Calu3 (cell line): ENCODE results near the gene HKDC1. TPM values are rescaled to one million over a fixed set of nuclear protein-coding genes. Genes with fewer than 3 reads are reported as not detected.

Source experiments
- BruUV-seq: library from RNA; stranded (reverse); fragments of 400-500 nt; replicated peaks from 2 replicates; lab custom pipeline; 2021; lab: Mats Ljungman, UMichigan
- CTCF ChIA-PET: fragments of 300-600 bp; sonication (Branson Sonifier 250); formaldehyde crosslinking; loops from one replicate; lab custom pipeline; 2022; ENCODE audit warnings: antibody characterized with exemption; lab: Charles Lee
- DNase-seq: peaks from one replicate; pipeline ENCODE4 v3.0.0; 2022
- H3K27ac Mint-ChIP-seq: one replicate; pipeline ENCODE4 v1.8.0; 2022; ENCODE audit warnings: mixed read lengths; ENCODE audit not compliant: unreplicated experiment
- H3K27me3 Mint-ChIP-seq: one replicate; pipeline ENCODE4 v1.8.0; 2022; ENCODE audit warnings: mixed read lengths; ENCODE audit not compliant: unreplicated experiment
- H3K36me3 Mint-ChIP-seq: one replicate; pipeline ENCODE4 v1.8.0; 2022; ENCODE audit warnings: mild to moderate bottlenecking, moderate library complexity, mixed read lengths; ENCODE audit not compliant: insufficient read depth, unreplicated experiment
- H3K4me1 Mint-ChIP-seq: one replicate; pipeline ENCODE4 v1.8.0; 2022; ENCODE audit warnings: mild to moderate bottlenecking, low read depth, mixed read lengths; ENCODE audit not compliant: unreplicated experiment
- H3K4me3 Mint-ChIP-seq: one replicate; pipeline ENCODE4 v1.8.0; 2022; ENCODE audit warnings: mild to moderate bottlenecking, low read depth, moderate library complexity, mixed read lengths; ENCODE audit not compliant: unreplicated experiment
- H3K9me3 Mint-ChIP-seq: one replicate; pipeline ENCODE4 v1.8.0; 2022; ENCODE audit warnings: low read depth, mixed read lengths; ENCODE audit not compliant: unreplicated experiment
- intact Hi-C: fragments of 100-400 bp; cut with micrococcal nuclease; formaldehyde crosslinking; loops from one replicate; pipeline ENCODE4 v1.10.0; 2022; ENCODE audit not compliant: unreplicated experiment
- total RNA-seq: library from RNA; stranded (reverse); gene quantifications from 2 replicates; pipeline ENCODE4 v1.2.3, GENCODE V29; 2022
- TF ChIP-seq, protein P1 (sequence below): fragments of 200-600 bp; IDR thresholded peaks from one replicate; pipeline ENCODE4 v1.8.0; 2022; ENCODE audit warnings: antibody characterized with exemption; ENCODE audit not compliant: unreplicated experiment

The HKDC1 gene
- total RNA-seq, 1 experiment from 2014 or later = 112 TPM

DNA sequence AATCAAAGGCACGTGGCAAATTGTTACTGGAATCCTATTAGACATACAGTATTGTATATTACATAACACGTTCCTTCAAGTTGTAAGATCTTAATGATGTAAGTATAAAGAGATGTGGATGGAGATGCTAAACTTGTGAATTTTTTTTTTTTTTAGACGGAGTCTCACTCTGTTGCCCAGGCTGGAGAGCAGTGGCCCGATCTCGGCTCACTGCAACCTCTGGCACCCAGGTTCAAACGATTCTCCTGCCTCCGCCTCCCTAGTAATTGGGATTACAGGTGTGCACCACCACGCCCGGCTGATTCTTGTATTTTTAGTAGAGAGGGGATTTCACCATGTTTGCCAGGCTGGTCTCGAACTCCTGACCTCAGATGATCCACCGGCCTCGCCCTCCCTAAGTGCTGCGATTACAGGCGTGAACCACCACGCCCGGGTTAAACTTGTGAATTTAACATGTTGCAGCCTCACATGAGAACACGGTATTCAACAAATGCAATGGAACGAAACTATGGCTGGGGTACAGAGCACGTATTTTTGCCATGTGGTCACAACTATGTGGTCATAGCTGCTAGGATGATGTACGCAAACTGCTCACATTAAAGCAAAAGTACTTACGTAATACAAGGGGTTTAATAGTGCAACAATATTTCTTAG lies 40.9 kb upstream of the HKDC1 start:
- H3K4me1 Mint-ChIP-seq = peaks cover 32% of the 10 kb centered on the region
- TF ChIP-seq, protein P1, sequence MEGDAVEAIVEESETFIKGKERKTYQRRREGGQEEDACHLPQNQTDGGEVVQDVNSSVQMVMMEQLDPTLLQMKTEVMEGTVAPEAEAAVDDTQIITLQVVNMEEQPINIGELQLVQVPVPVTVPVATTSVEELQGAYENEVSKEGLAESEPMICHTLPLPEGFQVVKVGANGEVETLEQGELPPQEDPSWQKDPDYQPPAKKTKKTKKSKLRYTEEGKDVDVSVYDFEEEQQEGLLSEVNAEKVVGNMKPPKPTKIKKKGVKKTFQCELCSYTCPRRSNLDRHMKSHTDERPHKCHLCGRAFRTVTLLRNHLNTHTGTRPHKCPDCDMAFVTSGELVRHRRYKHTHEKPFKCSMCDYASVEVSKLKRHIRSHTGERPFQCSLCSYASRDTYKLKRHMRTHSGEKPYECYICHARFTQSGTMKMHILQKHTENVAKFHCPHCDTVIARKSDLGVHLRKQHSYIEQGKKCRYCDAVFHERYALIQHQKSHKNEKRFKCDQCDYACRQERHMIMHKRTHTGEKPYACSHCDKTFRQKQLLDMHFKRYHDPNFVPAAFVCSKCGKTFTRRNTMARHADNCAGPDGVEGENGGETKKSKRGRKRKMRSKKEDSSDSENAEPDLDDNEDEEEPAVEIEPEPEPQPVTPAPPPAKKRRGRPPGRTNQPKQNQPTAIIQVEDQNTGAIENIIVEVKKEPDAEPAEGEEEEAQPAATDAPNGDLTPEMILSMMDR = no peak
- CTCF ChIA-PET = interaction anchor here (0.9 kb wide), 1 partner anchor 63 kb away, joined by 11 read pairs; no protein-coding TSS in a partner anchor
- intact Hi-C loops = no loop called here
- H3K9me3 Mint-ChIP-seq = no peaks in the 10 kb centered on the region
- no peaks in the 10 kb centered on the region for H3K27me3 Mint-ChIP-seq
- peak overlapping the region; percentile 100 for H3K27ac Mint-ChIP-seq
- BruUV-seq = TSS peak; percentile 88
- peak overlapping the region; percentile 99 for H3K4me3 Mint-ChIP-seq
- peak; percentile 29 for DNase-seq
- H3K36me3 Mint-ChIP-seq = peaks cover 25% of the 10 kb centered on the region

DNA sequence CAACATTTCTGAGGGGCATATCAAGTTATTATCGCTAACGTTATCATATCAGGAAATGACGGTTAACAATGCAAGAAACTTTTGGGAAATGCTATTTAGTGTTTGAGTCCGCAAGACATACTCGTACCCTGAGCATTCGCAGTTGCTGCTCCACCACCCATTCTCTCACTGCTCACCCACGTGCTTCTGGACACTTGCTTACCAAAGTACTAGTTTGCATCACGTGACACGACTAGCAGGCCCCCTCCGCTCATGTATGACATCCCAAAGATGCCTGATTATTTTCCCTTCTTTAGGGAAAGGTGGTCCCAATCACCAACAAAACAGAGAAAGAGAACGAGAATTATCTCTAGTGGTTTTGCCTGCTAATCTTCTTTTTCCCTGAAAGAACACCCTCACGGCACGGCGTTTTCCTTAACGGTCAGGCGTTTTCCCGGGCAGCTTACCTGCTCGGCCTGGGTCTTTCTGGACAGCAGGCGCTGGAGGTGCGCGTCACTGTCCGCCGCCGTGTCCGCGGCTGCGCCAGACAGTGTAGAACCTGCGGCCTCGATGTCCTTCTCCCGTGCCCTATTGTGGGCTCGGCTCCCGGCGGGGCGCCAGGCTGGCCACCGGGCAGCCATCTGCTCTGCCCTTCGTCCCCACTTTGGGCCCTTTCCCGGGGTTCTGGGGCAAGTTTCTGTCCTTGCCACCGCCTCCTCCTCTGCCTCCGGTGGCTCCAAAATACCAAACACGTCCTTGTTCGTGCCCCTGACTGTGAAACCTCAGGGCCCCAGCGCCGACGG lies 40.2 kb upstream of the HKDC1 start, which contains the start of gene SUPV3L1:
Gene SUPV3L1 (plus strand): TSS at position 492 of the 782 bp plus-strand sequence. CDS start 58 bp downstream, at position 550.
- no peaks in the 10 kb centered on the region for H3K9me3 Mint-ChIP-seq
- H3K4me3 Mint-ChIP-seq = peak within 1 kb of the TSS; percentile 99
- no TSS peak for BruUV-seq
- peak within 1 kb of the TSS; percentile 100 for H3K27ac Mint-ChIP-seq
- CTCF ChIA-PET = interaction anchor here (0.9 to 1.0 kb wide), 2 partner anchors 37 to 62 kb away, joined by 3 to 11 read pairs; no protein-coding TSS in a partner anchor
- DNase-seq = peak; percentile 91
- peaks cover 25% of the 10 kb centered on the region for H3K36me3 Mint-ChIP-seq
- peaks cover 32% of the 10 kb centered on the region for H3K4me1 Mint-ChIP-seq
- no peaks in the 10 kb centered on the region for H3K27me3 Mint-ChIP-seq
- TF ChIP-seq, protein P1 = no peak
- intact Hi-C loops = loop anchor here (1.0 kb wide), 1 partner anchor 40 kb away; the partner anchor contains the start of gene HKDC1

DNA sequence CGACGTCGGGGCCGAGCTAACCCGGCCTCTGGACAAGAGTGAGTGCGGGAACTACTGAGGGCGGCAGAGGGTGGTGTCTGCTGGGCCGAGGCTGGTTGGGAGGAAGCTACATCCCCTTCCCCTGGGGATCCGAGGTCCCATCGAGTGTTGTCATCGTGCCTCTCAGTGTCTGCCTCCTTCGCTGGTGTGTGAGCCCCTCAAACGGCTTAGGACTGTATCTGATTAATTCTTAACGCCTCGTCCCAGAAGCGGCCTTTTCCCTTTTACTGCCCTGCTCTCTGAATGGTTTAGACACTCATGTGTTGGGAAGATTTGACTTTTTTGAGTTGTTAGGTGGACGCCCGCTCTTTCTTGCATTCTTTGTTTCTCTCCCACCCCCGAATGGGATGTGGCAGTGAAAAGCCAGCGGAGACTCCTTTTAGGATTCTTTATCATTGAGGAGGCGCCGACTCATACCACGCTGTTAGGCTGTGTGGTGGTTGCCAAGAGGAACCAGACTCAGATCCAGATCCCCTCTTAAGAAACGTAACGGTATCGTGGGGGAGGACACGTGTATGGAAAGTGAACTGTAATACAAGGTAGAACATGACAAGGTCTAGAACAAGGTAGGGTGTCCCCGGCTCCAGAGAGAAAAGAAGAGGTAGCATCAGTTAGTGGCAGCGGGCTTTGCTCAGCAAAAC lies 39.5 kb upstream of the HKDC1 start:
- BruUV-seq = TSS peak; percentile 34
- TF ChIP-seq, protein P1 = no peak
- no peaks in the 10 kb centered on the region for H3K9me3 Mint-ChIP-seq
- intact Hi-C loops = loop anchor here (1.0 kb wide), 1 partner anchor 40 kb away; the partner anchor contains the start of gene HKDC1
- peaks cover 25% of the 10 kb centered on the region for H3K36me3 Mint-ChIP-seq
- H3K4me1 Mint-ChIP-seq = peaks cover 32% of the 10 kb centered on the region
- no peak for DNase-seq
- CTCF ChIA-PET = interaction anchor here (0.9 to 1.0 kb wide), 2 partner anchors 36 to 62 kb away, joined by 3 to 11 read pairs; no protein-coding TSS in a partner anchor
- no peaks in the 10 kb centered on the region for H3K27me3 Mint-ChIP-seq
- H3K27ac Mint-ChIP-seq = peak overlapping the region; percentile 100
- peak overlapping the region; percentile 99 for H3K4me3 Mint-ChIP-seq

DNA sequence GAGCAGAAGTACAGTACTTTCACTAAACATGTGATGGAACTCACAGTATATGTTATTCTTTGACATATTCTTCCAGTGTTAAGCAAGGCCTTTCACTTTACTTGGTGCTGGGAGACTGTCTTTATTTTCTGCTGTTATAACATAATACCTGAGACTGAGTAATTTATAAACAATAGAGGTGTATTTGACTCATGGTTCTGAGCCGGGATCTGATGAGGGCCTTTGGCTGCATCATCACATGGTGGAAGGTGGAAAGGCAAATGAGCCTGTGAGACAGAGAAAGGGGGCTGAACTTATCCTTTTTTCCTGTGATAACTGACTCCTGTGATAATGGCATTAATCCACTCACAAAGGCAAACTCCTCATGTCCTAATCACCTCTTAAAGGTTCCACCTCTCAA lies 38.7 kb upstream of the HKDC1 start:
- Mint-ChIP-seq H3K27me3 (no peaks in the 10 kb centered on the region), H3K27ac (no peak overlapping the region), H3K4me1 (peaks cover 32% of the 10 kb centered on the region), H3K36me3 (peaks cover 25% of the 10 kb centered on the region), H3K4me3 (peak overlapping the region; percentile 99), H3K9me3 (no peaks in the 10 kb centered on the region)
- BruUV-seq = no TSS peak
- no peak for DNase-seq
- TF ChIP-seq, protein P1 = no peak
- intact Hi-C loops = no loop called here
- CTCF ChIA-PET = interaction anchor here (1.5 kb wide), 1 partner anchor 177 kb away, joined by 4 read pairs; no protein-coding TSS in a partner anchor
